HG03432 (cell line): ENCODE results near the gene NACA2.
"Not testable (repeated sequence)": the region's sequence is repeated elsewhere in the genome, so short reads cannot be mapped to it uniquely, and the experiment has no call there.

Experiments used
- ATAC-seq: cut with Tn5 transposase; IDR thresholded peaks from one replicate; pipeline ENCODE4 v1.9.1; 2021; ENCODE audit warnings: mild to moderate bottlenecking, moderate library complexity; ENCODE audit not compliant: unreplicated experiment

The NACA2 gene

GRCh38 chr17:61579347-61579746 lies 11.7 kb downstream of the NACA2 start:
- ATAC-seq: no peak

- no peak for ATAC-seq
These were observed 12.4 kb downstream of the NACA2 start for GRCh38 chr17:61578645-61579044.

- ATAC-seq: no peak
These were observed 15.0 kb downstream of the NACA2 start for GRCh38 chr17:61575983-61576382.

- no peak for ATAC-seq
These were observed 15.6 kb downstream of the NACA2 start for GRCh38 chr17:61575352-61575975.

DNA sequence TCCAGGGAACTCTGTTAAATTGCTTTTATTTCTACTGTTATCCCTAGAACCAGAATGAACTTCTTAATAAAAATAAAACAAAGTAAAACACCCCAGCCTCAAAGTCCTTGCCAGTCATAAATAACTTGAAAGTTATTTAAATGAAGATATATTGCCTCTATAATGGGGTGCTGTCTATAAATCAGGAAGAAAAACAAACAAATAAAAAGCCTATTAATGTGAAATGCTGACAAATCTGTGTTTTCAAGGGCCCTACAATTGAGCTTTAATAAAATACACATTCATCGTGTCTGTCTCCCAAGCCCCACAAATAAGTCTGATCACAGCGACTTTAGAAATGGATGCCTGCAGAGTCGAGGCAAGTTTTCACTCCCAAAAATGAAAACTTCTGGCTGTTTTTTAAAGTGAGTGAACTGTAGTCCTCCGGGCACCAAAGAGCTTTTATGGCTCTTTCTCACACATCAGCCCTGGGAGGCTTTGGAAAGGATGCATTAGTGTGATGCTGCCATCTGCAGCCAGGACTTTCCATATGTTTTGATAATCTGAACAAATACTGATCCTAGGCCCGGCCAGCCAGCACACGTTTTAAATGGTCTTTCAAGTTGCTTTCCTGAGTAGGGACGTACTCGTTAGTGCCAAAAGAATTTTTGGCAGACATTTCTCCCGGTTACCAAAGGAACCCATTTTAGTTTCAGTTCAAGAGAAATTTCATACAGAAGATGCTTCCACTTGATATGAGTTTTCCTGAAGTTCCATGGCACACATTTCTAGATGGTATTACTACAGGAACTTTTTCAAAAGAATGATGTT lies 16.3 kb downstream of the NACA2 start:
- no peak for ATAC-seq

- ATAC-seq: not testable (repeated sequence)
These were observed 18.5 kb downstream of the NACA2 start for GRCh38 chr17:61572547-61572946.

GRCh38 chr17:61571624-61572023 lies 19.4 kb downstream of the NACA2 start:
- no peak for ATAC-seq

GRCh38 chr17:61570118-61570517 lies 20.9 kb downstream of the NACA2 start:
- no peak for ATAC-seq

- not testable (repeated sequence) for ATAC-seq
These were observed 21.5 kb downstream of the NACA2 start for GRCh38 chr17:61569525-61569924.

GRCh38 chr17:61568219-61569072 lies 22.6 kb downstream of the NACA2 start:
- no peak for ATAC-seq

DNA sequence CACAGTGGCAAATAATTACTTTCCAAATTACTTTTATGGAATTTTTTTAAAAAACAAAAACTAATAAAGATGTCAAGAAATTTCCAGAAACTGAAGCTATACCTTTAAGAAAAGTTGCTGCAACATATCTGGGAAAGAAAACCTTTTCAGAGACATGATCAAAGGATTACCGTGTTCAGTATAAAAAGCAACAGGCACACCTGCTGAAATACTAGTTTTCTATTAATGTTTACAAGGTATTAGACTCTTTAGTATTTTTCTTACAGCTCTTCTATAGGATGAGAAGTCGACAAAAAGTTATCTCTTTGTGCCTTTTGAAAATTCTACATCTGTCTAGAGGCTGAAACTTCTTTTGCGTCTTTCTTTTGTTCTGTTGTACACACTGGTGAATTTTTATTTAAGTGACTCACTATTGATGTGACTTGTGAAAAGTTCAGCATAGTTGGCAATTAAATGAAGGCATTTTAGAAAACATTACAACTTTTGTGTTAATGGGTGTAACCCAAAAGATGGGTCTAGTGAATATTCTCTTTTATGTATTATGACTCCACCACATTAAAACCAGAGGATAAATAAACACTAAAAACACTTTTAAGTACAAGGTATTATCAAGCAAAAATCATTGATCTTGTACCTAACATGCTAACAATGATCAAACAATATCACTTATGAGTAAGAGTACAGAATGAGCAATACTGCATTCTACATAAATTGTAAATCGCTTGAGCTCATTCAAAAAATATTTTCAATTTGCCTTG lies 23.8 kb downstream of the NACA2 start:
- ATAC-seq: no peak

DNA sequence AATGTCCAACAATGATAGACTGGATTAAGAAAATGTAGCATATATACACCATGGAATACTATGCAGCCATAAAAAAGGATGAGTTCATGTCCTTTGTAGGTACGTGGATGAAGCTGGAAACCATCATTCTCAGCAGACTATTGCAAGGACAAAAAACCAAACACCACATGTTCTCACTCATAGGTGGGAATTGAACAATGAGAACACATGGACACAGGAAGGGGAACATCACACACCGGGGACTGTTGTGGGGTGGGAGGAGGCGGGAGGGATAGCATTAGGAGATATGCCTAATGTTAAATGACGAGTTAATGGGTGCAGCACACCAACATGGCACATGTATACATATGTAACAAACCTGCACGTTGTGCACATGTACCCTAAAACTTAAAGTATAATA lies 24.6 kb downstream of the NACA2 start:
- ATAC-seq: not testable (repeated sequence)

GRCh38 chr17:61565850-61566249 lies 25.2 kb downstream of the NACA2 start:
- ATAC-seq: not testable (repeated sequence)

DNA sequence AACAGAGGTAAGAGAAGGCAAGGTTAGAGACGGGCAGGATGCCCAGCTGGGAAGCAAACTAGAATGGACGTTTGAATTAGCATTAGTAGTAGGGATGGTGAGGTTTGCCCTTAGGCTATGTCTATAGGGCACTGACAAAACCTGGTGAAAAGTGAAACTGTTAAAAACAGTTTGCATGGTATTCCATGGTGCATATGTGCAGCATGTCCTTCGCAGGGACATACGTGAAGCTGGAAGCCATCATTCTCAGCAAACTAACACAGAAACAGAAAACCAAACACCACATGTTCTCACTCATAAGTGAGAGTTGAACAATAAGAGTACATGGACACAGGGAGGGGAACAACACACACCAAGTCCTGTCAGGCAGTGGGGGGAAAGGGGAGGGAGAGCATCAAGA lies 25.8 kb downstream of the NACA2 start:
- ATAC-seq: no peak

DNA sequence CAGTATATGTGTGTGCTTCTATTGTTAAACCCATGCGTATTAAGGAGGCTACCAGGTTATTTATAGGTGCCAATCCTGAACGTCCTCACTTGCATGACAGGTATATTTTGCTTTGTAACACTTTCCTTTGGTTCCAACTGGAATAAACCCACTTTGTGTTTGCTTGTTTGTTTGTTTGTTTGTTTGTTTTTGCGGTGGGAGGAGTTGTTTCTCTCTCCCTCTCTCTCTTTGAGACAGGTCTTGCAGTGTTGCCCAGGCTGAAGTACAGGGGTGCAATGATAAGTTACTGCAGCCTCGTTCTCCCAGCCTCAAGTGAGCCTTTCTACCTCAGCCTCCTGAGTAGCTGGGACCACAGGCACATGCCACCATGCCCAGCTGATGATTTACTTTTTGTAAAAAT lies 28.7 kb downstream of the NACA2 start:
- no peak for ATAC-seq

- ATAC-seq: no peak
These were observed 29.7 kb downstream of the NACA2 start for GRCh38 chr17:61561354-61561753.

DNA sequence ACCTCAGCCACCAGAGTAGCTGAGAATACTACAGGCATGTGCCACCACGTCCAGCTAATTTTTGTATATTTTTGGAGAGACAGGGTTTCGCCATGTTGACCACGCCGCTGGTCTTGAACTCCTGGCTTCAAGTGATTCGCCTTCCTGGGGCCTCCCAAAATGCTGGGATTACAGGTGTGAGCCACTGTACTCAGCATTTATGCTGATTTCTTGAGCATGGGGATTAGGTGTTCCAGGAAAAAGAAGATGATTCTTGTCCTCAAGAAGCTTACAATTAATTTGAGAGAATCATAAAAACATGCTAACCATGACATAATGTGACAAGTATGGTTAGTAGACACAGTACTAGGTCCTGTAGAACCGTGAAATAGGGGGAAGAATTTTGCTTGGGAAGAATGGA lies 30.9 kb downstream of the NACA2 start:
- ATAC-seq: no peak

DNA sequence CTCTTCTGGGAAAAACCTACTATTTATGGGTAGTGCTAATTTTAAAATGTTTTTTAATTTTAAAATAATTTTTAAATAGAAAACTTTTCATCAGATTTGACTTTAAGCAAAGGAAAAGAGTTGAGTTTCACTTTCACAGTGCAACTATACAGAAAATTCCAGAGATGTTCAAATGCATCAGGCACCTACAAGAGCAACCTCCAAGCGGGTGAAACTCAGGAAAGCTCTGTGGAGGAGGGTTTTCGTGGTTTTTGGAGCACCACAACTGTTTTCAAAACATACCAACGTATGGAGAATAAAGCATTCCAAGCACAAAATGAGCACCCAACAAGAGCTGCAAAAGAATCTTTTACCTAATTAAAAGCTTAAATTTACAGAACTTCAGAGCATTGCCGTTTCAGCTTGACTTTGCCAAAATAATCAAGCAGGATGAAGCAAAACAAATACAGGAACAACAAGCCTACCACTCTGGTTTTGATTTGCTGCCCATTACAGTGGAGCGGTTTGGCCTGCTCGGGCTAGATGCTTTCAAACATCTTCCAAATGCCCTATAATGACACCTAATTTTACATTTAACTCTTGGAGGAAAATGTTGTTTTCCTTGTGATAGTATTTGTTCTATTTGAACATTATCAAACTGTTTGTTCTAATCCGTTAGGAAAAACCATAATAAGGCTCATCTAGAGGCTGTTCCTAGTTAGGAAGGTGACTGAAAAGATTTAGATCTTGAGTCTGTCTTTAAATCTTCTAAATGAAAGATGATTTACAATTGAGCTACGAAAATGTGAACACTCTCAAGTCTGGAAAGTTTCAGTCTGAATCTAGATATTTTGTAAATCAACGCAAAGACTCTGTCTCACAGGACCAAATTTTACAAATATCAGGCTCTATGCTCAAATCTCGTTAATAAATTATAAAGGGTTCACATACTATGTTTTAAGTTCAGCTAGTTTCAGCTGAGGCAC lies 34.5 kb downstream of the NACA2 start:
- ATAC-seq: no peak

DNA sequence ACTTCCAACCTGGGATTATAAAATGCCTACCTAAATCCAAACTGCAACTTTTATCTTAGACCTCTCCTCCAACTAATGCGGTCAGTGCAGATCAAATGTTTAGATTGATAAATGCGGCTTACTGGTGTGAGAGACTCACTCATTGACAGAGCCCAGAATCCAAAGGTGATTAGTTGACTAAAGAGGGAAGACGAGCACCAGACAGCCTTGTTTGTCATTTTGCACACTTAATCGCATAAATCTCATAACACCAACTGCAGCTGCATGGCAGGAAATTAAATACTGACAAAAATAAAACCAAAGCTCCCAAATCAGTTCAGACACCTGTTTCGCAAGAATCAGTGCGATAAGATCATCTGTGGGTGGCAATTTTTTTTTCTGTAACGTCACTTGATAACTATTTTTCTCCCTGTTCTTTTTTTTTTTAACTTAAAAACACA lies 35.9 kb downstream of the NACA2 start:
- no peak for ATAC-seq

DNA sequence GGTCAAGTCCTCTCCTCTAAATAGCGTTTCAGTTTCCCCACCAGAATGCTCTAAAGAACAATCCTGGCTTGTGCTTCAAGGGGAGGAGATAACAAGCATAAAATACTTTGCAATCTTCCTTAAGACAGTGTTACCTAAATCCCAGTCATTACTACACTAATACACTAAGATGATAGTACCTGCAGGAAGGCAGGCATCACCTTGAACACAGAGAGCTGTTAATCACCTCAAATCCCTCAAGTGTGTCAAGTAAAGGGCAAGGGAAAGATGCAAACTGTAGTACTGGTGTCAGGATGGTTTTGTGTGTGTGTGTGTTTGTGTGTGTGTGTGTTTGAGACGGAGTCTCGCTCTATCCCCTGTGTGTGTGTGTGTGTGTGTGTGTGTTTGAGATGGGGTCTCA lies 36.8 kb downstream of the NACA2 start:
- no peak for ATAC-seq
